NCI-H1092 treated with DMSO at 0.1 percent for 48 hours (cell line): ENCODE data around the gene PCNX2.

Experiments used
- DNase-seq: peaks from one replicate; lab custom pipeline; 2025; lab: John Stamatoyannopoulos, UW

PCNX2 gene

DNA sequence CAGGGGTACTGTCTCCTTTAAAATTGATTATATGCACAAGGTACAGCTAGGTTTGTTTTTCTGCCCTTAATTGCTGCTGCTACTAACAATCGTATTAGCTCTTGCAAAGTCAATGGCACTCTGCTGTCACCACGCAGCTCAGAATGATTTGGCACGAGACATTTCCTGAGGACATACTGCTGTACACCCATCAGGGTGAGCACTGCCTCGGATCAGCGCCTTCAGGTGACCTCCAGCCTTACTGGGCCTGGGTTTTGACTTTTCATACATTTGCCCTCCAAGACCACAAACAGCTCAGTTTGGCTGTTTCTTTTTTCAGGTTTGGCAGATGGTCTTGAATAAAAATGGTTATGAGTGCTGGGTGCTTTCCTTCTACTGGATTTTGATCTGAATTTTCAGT, 234.3 kb downstream of the PCNX2 start:
- peak; percentile 27 for DNase-seq

DNA sequence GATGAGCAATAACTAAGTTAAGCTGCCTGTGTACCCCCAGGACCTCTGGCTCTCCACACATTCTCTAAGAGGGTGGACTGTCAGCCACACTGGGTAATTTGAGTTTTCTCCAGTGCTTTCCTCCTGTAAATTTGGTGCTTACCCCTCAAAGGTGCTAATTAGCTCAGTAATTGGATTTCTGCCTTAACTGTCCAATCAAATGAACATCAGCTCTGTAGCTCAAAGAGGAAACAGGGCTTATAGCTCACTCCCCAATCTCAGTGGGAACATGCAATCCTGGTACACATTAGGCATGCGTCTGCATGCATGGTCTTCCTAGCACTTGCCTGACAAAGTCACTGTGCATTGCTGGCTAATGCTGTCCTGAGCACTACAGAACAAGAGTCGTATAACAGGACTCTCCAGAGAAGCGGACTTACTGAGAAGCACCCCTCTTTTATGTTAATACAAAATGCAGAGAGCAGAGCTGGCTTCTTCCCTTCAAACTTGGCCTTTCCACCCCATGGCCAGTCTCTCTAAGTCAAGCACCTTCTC, 235.0 kb downstream of the PCNX2 start:
- DNase-seq = no peak

DNA sequence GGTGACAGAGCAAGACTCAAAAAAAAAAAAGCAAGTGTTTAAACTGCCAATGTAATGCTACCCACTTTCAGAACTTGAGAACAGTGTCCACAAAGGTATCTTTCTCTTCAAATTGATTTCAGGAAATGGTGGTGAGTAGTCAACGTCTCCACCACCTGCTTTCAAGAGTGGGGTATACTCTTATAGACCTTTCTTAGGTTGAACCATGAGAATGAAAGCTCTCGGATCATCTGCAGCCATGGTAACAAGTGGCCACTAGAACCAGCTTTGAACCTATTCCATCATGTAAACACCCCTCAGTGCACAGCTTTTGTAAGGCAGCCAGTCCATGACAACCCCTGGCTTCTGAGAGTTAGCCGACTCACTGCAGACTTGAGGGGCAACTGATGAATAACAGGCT, 237.7 kb downstream of the PCNX2 start:
- DNase-seq = no peak

DNA sequence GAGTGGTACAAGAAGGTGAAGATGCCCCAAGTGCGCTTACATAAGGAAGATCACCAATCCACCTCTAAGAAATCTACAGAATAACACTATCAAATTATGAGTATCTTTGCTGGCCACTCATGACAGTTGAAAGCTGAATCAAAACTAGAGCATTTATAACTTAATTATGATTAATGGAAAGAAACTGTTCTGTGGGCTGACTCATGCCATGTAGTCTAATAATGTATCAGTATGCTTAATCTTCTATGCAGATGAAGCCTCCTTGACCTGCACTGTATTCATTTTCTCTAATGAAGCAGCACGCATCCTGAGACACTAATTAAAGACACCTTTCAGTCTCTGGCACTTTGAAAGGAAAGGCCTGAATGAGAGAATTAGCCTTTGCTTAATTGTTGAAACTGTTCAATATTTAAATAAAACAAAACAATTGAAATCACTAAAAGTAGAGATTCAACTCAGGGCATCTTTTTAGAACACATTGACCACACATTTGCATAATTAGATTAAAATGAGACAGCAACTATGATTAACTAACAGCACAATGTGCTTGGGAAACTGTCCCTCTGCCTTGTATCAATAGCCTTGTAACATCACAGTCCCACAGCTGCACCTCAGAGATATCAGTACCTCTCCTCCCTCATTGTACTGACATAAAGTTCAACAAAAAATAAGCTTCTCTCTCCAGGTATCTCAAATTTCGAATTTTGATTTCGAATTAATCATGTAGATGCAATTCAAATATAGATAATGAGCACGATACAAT, 239.5 kb downstream of the PCNX2 start:
- no peak for DNase-seq

DNA sequence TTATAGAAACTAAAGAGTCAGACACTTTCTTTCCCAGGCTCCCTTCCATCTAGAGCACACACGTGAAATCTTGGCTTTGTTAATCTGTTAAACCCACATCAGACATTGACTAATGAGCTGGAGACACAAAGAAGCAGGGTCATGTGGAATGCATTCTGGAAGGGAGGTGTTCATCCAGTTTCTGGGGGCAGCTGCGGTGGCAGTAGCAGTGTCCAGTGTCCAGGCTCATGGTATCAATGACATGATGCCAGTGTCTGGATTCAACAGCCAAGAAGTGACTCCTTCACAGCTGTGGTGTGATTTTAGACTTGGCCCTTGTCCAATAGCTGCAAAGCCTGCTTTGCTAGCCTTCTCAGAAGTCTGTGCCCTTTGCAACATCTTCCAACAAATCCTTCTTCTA, 249.9 kb downstream of the PCNX2 start:
- DNase-seq = no peak

DNA sequence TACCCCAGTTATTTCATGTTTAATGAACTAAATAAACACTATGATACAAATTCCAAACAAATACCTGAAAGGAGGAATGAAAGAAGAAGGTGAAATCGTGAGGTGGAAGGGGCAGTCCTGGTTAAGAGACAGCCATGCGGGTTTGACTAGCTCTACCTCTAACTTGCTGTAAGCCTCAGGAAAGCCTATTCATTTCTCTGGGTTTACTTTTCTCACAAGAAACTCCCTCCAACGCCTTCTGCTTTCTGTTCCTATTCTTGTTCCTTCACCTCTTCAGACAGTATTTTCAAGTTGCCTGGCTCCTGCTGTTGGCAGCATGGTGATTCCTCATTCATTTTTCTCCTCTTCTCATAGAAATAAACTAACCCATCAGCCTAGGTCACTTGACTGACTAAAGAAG, 252.7 kb downstream of the PCNX2 start:
- DNase-seq = no peak

DNA sequence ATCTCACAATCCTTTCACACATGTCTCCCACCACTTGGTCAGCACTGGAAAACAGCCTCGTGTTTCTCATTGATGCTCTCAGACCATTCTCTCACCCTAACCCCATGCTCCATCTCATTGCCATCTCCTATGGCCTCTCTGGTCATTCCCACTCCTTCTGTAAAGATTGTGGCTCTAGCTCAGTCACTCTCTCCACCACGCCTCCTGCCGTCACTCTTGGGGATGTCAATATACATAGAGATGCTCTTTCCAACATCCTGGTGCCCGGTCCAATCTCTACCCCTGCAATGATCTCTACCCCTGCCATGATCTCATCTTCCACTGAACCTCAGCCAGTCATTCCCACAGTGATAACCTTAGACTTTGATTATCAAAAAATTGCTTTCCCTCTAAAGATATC, 255.0 kb downstream of the PCNX2 start:
- no peak for DNase-seq

DNA sequence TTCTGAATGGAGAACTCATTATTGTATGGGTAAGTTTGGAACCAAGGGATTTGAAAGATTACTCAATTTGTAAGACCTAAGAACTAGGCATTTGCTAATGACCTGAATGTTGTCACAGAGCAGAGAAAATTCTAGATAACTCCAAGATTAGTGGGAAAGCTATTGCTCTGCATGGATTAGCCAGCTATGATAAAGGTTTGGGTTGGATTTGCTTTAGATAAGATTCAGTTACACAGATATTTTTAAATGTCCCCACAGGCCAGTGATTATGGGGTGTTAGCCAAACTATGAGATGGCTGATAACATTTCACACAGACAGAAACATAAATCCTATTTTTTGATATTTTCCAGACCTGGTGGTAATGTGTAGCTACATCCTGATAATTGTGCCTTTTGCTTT, 256.9 kb downstream of the PCNX2 start:
- no peak for DNase-seq

DNA sequence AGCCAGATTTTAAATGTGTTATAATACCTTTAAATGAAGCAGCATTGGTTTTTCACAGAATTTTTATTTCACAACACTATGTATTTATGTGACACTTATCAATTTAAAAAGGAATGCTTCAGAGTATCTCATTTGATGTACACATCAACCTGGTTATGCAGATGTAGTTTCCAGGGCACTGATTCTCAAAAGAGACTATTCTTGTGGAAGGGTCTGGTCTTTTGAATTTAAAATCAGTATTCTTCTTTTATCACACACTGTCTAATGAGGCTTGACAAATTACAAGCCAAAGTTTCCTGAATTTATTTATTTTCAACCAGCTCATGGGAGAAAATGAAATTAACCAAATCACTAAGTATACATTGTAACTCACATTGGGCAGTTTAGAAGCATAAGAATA, 257.7 kb downstream of the PCNX2 start:
- no peak for DNase-seq

DNA sequence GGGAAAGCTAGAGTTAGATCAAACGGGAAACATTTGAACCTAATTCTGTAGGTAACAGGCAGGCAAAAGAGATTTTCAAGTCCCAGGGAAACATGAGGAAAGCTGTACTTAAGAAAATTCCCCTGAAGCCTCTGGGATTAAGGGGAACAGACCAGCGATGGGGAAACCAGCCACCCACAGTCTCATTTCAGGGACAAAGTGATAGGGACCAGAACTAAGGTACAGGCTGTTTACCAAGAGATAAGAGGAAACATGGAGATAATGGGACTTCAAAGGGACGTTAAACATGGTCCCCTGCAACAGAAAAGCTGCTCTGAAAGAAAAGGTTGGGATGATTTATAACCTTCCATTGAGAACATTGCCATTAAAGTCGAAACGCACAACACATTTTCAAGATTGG, 260.7 kb downstream of the PCNX2 start:
- DNase-seq = no peak

DNA sequence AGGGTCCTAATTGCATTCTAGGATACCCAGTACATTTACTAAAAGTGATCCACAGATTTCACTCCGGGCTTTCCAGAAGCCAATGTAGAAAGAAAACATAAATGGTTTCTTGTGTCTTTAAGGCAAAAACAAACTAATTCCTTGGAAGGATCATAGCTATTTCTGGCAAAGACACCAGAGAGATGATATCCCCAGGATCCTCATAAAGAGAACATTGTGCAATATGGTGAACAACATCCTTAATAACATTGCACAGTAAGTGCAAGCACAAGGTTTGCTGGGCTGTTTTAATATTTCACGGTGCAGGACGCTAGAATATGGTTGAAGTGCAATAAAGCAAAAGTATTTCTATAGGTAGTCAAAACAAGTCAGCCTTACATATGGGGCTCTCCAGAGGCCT, 262.2 kb downstream of the PCNX2 start:
- no peak for DNase-seq

DNA sequence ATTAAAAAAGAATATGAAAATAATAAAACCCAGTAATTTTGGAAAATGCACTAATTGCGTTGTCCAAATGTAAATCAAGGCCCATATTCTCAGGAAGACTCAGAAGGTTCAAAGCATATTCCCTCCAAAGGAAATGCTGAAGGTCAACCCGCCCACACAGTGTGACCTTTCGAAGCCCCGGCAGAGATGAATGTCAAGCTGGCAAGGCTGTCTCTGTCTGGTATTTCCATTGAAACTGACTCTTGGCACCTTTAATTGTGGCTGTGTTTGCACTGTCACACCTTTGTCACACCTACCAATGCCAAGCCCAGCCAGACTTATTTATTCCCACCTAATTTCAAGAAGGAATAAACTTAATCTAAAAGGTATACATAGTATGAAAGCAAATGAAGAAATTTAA, 262.6 kb downstream of the PCNX2 start:
- DNase-seq = no peak

DNA sequence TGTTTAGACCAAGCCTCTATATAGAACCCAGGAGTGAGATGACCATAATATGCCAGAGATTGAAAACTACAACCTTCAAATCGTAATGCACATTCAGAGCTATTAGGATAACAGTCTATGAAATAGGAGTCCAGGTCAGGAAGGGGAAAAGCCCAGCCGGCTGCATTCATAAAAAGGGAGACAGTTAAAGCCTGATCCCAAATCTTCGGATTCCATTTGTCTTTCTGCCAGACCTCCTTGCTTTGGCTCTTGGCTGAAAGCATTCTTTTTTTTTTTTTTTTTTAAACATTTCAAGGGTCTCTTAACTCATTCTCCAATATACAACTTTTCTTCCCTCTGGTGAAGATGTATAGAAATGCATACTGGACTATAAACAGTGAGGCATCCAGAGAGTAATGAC, 264.0 kb downstream of the PCNX2 start:
- DNase-seq = no peak

DNA sequence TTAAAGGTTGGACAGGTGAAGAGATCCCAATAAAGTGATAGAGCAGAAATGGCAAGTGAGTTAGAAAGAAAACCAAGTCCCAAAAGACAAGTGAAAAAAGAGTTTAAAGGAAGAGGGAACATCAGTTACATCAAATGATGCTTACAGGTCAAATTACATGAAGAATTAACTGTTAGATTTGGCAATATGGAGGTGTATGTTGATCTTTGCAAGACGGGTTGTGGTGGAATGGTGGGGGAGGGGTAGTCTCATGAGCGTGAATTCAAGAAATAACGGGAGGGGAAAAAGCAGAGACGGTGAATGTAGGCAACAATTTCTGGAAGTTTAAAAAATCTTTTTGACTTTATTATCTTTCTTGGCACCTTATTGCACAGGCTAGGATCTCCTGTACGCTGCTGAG, 268.5 kb downstream of the PCNX2 start:
- no peak for DNase-seq

DNA sequence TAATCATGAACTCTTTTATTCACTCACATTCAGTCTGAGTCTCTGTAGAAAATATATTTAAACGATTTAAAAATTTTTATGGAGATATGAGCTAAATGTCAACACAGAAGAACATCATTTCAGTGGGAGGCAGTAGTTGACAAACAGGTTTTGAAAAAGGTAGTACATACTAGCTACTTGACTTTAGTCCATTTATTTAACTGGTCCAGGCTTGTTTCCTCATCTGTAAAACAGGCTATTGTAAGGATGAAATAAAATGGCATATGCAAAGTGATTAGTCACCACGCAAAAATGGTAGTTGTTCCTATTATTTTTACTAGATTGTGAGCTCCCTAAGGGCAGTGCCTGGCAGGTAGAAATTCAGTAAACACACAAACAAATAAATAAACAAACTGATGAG, 270.0 kb downstream of the PCNX2 start:
- DNase-seq = no peak

DNA sequence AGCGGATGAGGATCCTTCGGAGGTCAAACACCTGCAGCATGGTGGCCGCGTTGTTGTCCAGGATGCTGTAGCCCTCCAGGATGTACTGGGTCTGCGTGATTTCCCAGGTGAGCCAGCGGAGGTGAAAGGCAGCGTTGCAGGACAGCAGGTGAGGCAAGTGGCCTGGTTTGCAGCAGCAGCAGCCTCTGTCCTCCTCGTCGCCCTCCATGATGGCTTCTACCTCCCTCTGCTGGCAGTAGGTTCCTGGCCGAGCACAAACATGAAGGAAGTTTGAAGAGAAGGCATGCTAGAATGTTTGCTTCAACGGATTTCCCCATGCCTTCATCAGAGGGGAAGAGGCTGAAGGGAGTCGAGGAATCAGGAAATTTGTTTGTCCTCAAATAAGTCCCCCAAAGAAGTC, 270.4 kb downstream of the PCNX2 start:
- DNase-seq = peak; percentile 54

DNA sequence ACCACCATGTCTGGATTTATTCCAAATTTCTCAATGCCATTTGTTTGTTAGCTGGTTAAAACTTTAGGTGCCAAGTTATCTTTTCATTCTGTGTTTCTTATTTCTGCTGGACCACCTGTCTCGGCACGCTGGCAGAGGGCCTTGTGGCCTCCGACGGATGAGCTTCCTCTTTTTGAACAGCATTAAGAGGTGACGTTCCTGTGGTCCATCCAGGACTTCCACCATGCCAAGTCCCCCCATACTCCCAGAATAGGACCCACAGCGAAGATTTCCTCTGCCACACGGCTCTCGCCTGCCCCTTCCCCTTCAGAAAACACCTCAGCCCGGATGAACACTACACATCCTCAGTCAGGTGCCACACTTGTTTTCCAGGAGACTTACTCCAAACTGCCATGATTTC, 271.3 kb downstream of the PCNX2 start:
- DNase-seq = no peak

DNA sequence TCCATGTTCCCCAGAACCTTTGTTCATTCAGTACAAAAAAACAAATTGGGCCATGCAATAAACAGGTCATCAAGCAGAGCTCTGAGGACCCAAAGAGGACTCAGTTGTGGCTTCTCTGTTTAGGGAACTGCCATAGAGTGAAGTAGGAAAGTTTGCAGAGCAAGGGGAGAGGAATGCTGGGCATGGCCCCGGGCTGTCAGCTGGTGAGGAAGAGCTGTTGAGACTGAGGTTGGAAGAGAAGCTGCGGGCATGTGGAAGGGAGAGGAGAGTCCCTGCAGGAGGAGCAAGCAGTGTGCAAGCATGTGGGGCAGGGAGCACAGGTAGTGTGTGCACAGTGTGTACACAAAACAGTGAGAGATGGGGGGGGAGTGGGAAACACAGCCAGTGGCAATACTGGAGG, 273.3 kb downstream of the PCNX2 start:
- no peak for DNase-seq

DNA sequence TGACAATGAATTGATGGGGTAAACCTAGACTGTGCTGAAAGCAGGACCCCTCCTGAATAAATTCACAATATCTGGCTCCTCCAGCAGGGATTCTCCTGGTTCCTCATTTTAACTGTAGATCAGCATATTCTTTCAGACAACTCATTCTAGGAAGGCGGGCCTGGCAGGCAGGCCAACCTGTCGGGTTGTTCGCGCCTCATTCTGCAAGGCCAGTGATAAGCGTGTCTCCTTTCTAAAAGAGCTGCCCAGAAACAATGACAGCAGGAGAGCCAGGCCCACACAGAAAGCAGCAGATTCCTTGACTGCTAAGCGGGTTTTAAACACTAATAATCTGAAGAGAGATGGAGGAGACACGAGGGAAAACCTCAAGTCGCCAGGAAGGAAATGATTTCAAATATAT, 275.1 kb downstream of the PCNX2 start:
- no peak for DNase-seq

DNA sequence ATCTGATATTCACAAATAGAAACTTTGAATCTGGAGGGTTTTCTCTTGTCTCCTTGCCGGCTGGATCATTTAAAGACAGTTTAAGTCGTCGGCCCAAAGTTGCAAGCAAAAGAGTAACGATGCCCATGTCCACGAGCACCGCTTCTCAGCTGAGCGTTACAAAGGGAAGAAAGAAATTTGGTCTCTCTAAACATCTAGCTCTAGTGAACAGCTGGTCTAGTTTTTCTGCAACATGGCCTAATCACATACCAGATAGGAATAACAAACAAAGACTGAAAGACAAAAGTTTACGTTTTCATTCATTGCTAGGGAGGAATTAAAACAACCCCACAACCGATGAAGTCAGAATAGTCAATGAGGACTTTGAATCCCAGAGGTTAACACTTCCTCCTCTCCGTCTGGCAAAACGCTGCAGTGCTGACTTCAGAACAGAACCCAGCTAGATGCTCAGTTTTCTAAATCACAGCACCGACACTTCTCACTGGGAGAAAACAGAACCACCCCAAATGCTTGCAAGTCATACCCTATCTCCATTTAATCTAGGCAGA, 275.7 kb downstream of the PCNX2 start:
- DNase-seq = no peak

DNA sequence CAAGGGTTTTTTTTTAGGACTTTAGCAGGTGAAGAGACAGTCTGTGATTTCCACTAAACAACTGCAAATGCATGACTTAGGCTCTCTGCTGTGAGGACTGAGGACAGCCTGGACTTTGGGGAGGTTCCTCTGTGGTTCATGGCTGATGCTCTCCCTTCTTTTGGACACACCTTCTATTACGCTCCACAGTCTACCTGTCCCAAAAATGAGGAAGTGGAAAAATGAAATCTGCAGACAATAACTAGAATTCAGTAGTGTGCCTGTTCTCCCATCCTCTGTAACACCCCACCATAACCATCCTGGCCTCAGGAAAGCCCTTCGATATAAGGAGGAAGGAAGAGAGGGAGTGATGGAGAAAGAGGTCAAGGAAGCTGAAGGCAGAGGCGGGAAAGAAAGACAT, 276.4 kb downstream of the PCNX2 start:
- no peak for DNase-seq

DNA sequence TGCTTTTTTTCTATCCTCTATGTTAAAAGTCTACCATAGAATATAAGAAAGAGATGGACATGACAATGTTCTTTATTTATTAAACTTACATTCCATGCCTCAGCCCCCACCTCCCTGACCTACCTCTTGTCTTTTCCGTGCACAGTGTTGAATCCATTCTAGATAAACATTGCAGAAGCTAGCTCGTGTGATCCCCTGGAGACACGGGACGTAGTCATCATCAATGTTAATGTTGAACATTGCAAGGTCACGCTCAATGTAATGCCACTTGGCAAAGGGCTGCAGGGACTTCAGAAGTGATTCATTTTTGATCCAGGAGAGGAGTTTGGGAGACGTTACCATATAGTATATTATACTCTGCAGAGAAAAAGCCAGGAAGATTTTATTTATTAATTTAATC, 278.7 kb downstream of the PCNX2 start:
- no peak for DNase-seq

DNA sequence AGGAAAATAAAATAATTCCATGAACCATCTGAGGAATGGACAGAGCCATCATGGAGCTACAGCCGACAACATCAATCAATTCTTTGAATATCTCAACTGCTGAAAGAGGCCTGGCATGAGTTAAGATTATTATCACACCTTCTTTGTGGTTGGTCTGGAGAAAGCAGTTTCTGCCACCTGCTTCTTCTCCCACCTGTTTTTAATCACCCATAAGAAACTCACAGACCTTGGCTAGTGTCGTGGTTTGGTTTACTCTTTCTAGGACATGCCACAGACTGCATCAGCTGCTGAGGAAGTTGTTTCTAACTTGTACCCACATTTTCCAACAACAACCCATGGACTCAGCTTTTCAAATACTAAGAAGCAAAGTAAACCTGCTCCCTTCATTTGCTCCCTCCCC, 279.6 kb downstream of the PCNX2 start:
- DNase-seq = no peak

DNA sequence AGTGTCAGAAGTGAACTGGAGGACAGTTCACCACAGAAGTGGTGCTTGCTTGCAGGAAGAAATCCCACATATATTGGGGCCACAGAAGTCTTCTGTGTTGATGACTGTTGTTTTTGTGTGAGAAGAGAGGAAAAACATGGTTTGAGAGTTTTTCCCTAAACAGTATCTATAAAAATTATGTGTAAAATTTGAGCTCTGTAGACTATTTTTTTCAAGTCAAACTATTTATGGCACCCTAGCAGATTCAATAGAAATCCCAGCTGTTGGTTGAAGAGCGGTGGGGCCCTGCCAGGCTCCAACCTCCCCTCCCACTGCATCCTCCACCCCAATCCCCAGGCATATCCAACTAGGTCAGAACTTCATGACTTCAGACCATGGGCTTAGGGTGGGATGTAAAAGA, 283.5 kb downstream of the PCNX2 start:
- DNase-seq = no peak
